IPS-18c (cell line): ENCODE results near the gene TNFRSF18.
A peak's percentile ranks its signal among the peaks of the same experiment; 100 is the strongest.
"Not testable (repeated sequence)": the region's sequence is repeated elsewhere in the genome, so short reads cannot be mapped to it uniquely, and the experiment has no call there.

Source experiments
- H3K4me3 ChIP-seq: 2 replicates; pipeline ENCODE4 v1.7.0; 2013; ENCODE audit warnings: low read depth, mild to moderate bottlenecking, low read length, moderate library complexity; ENCODE audit not compliant: insufficient read depth
- H3K9me3 ChIP-seq: one replicate; pipeline ENCODE4 v1.6.1; 2013; ENCODE audit warnings: mild to moderate bottlenecking, low read length, moderate library complexity; ENCODE audit not compliant: control insufficient read depth, insufficient read depth

TNFRSF18 gene

GRCh38 chr1:1206376-1206965 lies at the start of gene TNFRSF18:
TSS of gene TNFRSF18 (minus strand) at chr1:1206592. CDS start at chr1:1206571, 21 bp downstream.
- peak within 1 kb of the TSS; percentile 24; the same call in 1 of the 2 replicates for H3K4me3 ChIP-seq

GRCh38 chr1:1255611-1256010 lies 49.2 kb upstream of the TNFRSF18 start:
- Histone ChIP-seq H3K4me3 (no peak overlapping the region), H3K9me3 (no peaks in the 10 kb centered on the region)

More at GRCh38 chr1:1206376-1206965, at the start of gene TNFRSF18:
- no peaks in the 10 kb centered on the region for H3K9me3 ChIP-seq

- H3K4me3 ChIP-seq, result no peak overlapping the region
Measured at GRCh38 chr1:1255078-1255477, 48.7 kb upstream of the TNFRSF18 start.

GRCh38 chr1:1254667-1254998 lies 48.2 kb upstream of the TNFRSF18 start:
- H3K9me3 ChIP-seq, result no peaks in the 10 kb centered on the region
- H3K4me3 ChIP-seq, result no peak overlapping the region

More at GRCh38 chr1:1255078-1255477, 48.7 kb upstream of the TNFRSF18 start:
- no peaks in the 10 kb centered on the region for H3K9me3 ChIP-seq

- H3K9me3 ChIP-seq, result no peaks in the 10 kb centered on the region
- no peak overlapping the region for H3K4me3 ChIP-seq
Measured at GRCh38 chr1:1253972-1254666, 47.7 kb upstream of the TNFRSF18 start.

- Histone ChIP-seq H3K9me3 (no peaks in the 10 kb centered on the region), H3K4me3 (no peak overlapping the region)
Measured at GRCh38 chr1:1253314-1253713, 46.9 kb upstream of the TNFRSF18 start.

GRCh38 chr1:1250786-1251284 lies 44.4 kb upstream of the TNFRSF18 start:
- no peak overlapping the region for H3K4me3 ChIP-seq
- no peaks in the 10 kb centered on the region for H3K9me3 ChIP-seq

- not testable (repeated sequence) for H3K4me3 ChIP-seq
Measured at GRCh38 chr1:1248009-1248913, 41.9 kb upstream of the TNFRSF18 start.

GRCh38 chr1:1247341-1247913 lies 41.0 kb upstream of the TNFRSF18 start:
- Histone ChIP-seq H3K4me3 (no peak overlapping the region), H3K9me3 (no peaks in the 10 kb centered on the region)

More at GRCh38 chr1:1248009-1248913, 41.9 kb upstream of the TNFRSF18 start:
- not testable (repeated sequence) for H3K9me3 ChIP-seq

GRCh38 chr1:1246577-1247340 lies 40.4 kb upstream of the TNFRSF18 start, which contains the start of gene C1QTNF12:
TSS of gene C1QTNF12 (minus strand) at chr1:1246722. CDS start at chr1:1246690, 32 bp downstream.
- Histone ChIP-seq H3K9me3 (no peaks in the 10 kb centered on the region), H3K4me3 (no peak within 1 kb of the TSS)

GRCh38 chr1:1245817-1246576 lies 39.6 kb upstream of the TNFRSF18 start:
- no peak overlapping the region for H3K4me3 ChIP-seq
- no peaks in the 10 kb centered on the region for H3K9me3 ChIP-seq

GRCh38 chr1:1245178-1245816 lies 38.9 kb upstream of the TNFRSF18 start:
- Histone ChIP-seq H3K9me3 (no peaks in the 10 kb centered on the region), H3K4me3 (no peak overlapping the region)

- Histone ChIP-seq H3K9me3 (no peaks in the 10 kb centered on the region), H3K4me3 (no peak overlapping the region)
Measured at GRCh38 chr1:1244192-1244811, 37.9 kb upstream of the TNFRSF18 start.

- no peak overlapping the region for H3K4me3 ChIP-seq
- no peaks in the 10 kb centered on the region for H3K9me3 ChIP-seq
Measured at GRCh38 chr1:1243807-1244191, 37.4 kb upstream of the TNFRSF18 start.

GRCh38 chr1:1243266-1243660 lies 36.9 kb upstream of the TNFRSF18 start:
- Histone ChIP-seq H3K9me3 (no peaks in the 10 kb centered on the region), H3K4me3 (no peak overlapping the region)
